SH-SY5Y (cell line): ENCODE data around the gene TTC28.

Experiments
- GATA2 ChIP-seq: IDR thresholded peaks from 2 replicates; pipeline ENCODE4 v1.6.1; 2011; ENCODE audit warnings: mild to moderate bottlenecking, low read depth, low read length
- GATA3 ChIP-seq: IDR thresholded peaks from 2 replicates; pipeline ENCODE4 v1.6.1; 2011; ENCODE audit warnings: low read depth, mild to moderate bottlenecking, low read length, moderate library complexity

- no peak for TF ChIP-seq GATA3
- TF ChIP-seq GATA2 = no peak
These were observed 676.6 kb downstream of the TTC28 start for GRCh38 chr22:28002863-28003565.
